ENCODE data around the gene ITGA11.

DNA sequence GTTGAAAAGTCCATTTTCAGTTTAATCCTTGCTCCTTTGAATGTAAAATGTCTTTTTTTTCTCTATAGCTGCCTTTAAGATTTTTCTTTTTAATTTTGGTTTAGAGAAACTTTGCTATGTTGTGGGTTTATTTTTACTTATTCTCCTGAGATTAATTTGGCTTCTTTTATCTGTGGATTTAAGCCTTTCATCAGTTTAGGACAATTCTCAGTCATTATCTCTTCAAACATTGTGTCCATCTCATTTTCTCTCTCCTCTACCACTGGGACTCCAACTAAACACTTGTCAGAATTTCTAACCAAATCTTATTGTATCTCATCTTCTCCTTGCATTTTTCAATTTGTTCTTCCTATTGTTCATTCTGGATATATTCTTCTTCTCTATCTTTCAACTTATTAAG is 12.4 kb upstream of the ITGA11 start:
- TF ChIP-seq CTCF (IDR thresholded peaks at IDR 0.05) (no peak), POLR2A (IDR thresholded peaks at IDR 0.05) (no peak)

Data from breast epithelium (tissue), 3 donors.